ENCODE results near the gene PIGR. TPM values are rescaled to one million over a fixed set of nuclear protein-coding genes. Genes with fewer than 3 reads are reported as not detected.
A peak's percentile ranks its signal among the peaks of the same experiment; 100 is the strongest.
"Not testable (repeated sequence)": the region's sequence is repeated elsewhere in the genome, so short reads cannot be mapped to it uniquely, and the experiment has no call there.

Gene PIGR
- total and polyA plus RNA-seq, 9 of the 15 experiments (the other 6 are each of a cell fraction or from before 2014, with no cell fraction given): 0.01 to 1.5 (median 0.03) TPM; not detected in 4

DNA sequence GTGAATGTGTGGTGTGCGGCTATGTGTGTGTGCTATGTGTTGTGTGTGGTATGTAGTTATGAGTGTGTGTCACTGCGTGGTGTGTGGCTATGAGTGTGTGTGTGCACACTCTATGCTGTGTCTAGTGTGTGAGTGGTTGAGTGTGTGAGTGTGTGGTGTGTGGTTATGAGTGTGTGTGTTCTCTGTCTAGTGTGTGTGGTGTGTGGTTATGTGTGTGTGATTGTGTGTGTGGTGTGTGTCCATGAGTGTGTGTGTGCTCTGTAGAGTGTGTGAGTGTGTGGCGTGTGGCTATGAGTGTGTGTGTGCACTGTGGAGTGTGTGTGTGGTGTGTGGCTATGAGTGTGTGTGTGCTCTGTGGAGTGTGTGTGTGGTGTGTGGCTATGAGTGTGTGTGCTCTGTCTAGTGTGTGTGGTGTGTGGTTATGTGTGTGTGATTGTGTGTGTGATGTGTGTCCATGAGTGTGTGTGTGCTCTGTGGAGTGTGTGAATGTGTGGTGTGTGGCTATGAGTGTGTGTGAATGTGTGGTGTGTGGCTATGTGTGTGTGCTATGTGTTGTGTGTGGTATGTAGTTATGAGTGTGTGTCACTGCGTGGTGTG lies 22.2 kb downstream of the PIGR start:
- H2AFZ ChIP-seq (ENCODE audit: low read depth, low read length); H3K9me3 ChIP-seq (replicated peaks; ENCODE audit: control insufficient read depth, insufficient read depth, low read depth, low read length); ATAC-seq; H3K9ac ChIP-seq (ENCODE audit: insufficient read depth in 1 of 2, low read depth in 2 of 2, low read length in 2 of 2); H3K27me3 ChIP-seq (ENCODE audit: control insufficient read depth in 2 of 2, insufficient read depth in 2 of 2, low read length in 2 of 2); BruUV-seq (replicated peaks); DNase-seq (ENCODE audit: extremely low read depth in 1 of 4, low spot score in 3 of 4); H3K9me1 ChIP-seq (ENCODE audit: control insufficient read depth, insufficient read depth, low read length); H3K4me2 ChIP-seq (ENCODE audit: insufficient read depth, low read length); H3K27ac ChIP-seq (ENCODE audit: extremely low read depth, low read depth, low read length); H4K20me1 ChIP-seq (replicated peaks; ENCODE audit: control insufficient read depth, insufficient read depth, low read length); intact Hi-C loops (cut with micrococcal nuclease); H3K4me3 ChIP-seq; H3K79me2 ChIP-seq (ENCODE audit: control insufficient read depth, insufficient read depth, low read length); H3K36me3 ChIP-seq (ENCODE audit: control insufficient read depth, insufficient read depth, low read length): not testable (repeated sequence)
- CTCF ChIA-PET (ENCODE audit: low intra/inter-chr PET ratio): interaction anchor here (1.1 kb wide), 1 partner anchor 55 kb away, joined by 3 read pairs; no protein-coding TSS in a partner anchor
- in situ Hi-C loops (cut with MboI): loop anchor here (25.0 kb wide), 1 partner anchor 312 kb away; the partner anchor contains the start of gene EIF2D
- WGBS (ENCODE audit: insufficient coverage, low coverage, missing lambda C conversion rate): 67% methylated on average over 4 of the region's 4 CpGs
- FAIRE-seq: peak; percentile 97
- peaks cover 4 to 29% of the 10 kb centered on the region in 2 experiments for H3K4me1 ChIP-seq (replicated peaks in 1 of 2; ENCODE audit: control insufficient read depth in 2 of 2, insufficient read depth in 2 of 2, low read length in 2 of 2)
- POLR2A ChIA-PET: interaction anchor here (0.6 to 0.7 kb wide), 3 partner anchors 12 to 465 kb away, joined by 3 to 4 read pairs (median 3); no protein-coding TSS in a partner anchor
- TF ChIP-seq, protein P1, sequence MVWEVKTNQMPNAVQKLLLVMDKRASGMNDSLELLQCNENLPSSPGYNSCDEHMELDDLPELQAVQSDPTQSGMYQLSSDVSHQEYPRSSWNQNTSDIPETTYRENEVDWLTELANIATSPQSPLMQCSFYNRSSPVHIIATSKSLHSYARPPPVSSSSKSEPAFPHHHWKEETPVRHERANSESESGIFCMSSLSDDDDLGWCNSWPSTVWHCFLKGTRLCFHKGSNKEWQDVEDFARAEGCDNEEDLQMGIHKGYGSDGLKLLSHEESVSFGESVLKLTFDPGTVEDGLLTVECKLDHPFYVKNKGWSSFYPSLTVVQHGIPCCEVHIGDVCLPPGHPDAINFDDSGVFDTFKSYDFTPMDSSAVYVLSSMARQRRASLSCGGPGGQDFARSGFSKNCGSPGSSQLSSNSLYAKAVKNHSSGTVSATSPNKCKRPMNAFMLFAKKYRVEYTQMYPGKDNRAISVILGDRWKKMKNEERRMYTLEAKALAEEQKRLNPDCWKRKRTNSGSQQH (CRISPR knock-in tag; IDR thresholded peaks at IDR 0.05): peak; percentile 4; the same call in 1 of the 2 replicates
- peak; percentile 16; the same call in 1 of the 2 replicates for TF ChIP-seq BCOR (IDR thresholded peaks at IDR 0.05)
- 0 out of 2 replicates have a peak, but pooled peaks have one; percentile 11 for TF ChIP-seq SMC3 (conservative IDR thresholded peaks at IDR 0.05; ENCODE audit: insufficient read depth, low read depth, low read length)
- TF ChIP-seq, protein P2, sequence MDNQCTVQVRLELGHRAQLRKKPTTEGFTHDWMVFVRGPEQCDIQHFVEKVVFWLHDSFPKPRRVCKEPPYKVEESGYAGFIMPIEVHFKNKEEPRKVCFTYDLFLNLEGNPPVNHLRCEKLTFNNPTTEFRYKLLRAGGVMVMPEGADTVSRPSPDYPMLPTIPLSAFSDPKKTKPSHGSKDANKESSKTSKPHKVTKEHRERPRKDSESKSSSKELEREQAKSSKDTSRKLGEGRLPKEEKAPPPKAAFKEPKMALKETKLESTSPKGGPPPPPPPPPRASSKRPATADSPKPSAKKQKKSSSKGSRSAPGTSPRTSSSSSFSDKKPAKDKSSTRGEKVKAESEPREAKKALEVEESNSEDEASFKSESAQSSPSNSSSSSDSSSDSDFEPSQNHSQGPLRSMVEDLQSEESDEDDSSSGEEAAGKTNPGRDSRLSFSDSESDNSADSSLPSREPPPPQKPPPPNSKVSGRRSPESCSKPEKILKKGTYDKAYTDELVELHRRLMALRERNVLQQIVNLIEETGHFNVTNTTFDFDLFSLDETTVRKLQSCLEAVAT (IDR thresholded peaks at IDR 0.05): peak in 1 of 2 experiments; percentile 47; a peak in 1 of 4 replicates
- 0 out of 2 replicates have a peak, but pooled peaks have one; percentile 5 for TF ChIP-seq DPF2 (IDR thresholded peaks at IDR 0.05)
- peak; percentile 95; the same call in 1 of the 2 replicates for TF ChIP-seq CBX1 (IDR thresholded peaks at IDR 0.05; ENCODE audit: low read depth)
- TF ChIP-seq IRF2 (CRISPR knock-in tag; IDR thresholded peaks at IDR 0.05): peak; percentile 85
- peak; percentile 4; the same call in 1 of the 2 replicates for TF ChIP-seq HDGF (IDR thresholded peaks at IDR 0.05)
- peak; percentile 69 for TF ChIP-seq PHF20 (IDR thresholded peaks at IDR 0.05; ENCODE audit: partially characterized antibody)
- TF ChIP-seq, protein P3, sequence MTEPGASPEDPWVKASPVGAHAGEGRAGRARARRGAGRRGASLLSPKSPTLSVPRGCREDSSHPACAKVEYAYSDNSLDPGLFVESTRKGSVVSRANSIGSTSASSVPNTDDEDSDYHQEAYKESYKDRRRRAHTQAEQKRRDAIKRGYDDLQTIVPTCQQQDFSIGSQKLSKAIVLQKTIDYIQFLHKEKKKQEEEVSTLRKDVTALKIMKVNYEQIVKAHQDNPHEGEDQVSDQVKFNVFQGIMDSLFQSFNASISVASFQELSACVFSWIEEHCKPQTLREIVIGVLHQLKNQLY (CRISPR knock-in tag; conservative IDR thresholded peaks at IDR 0.05): 0 out of 4 replicates have a peak, but pooled peaks of 1 of the 2 experiments have one; percentile 64
- TF ChIP-seq, protein P4, sequence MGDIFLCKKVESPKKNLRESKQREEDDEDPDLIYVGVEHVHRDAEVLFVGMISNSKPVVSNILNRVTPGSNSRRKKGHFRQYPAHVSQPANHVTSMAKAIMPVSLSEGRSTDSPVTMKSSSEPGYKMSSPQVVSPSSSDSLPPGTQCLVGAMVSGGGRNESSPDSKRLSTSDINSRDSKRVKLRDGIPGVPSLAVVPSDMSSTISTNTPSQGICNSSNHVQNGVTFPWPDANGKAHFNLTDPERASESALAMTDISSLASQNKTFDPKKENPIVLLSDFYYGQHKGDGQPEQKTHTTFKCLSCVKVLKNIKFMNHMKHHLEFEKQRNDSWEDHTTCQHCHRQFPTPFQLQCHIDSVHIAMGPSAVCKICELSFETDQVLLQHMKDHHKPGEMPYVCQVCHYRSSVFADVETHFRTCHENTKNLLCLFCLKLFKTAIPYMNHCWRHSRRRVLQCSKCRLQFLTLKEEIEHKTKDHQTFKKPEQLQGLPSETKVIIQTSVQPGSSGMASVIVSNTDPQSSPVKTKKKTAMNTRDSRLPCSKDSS (IDR thresholded peaks at IDR 0.05; ENCODE audit: low read depth, partially characterized antibody): peak; percentile 20
- peak; percentile 24; the same call in 1 of the 2 replicates for TF ChIP-seq MIER1 (IDR thresholded peaks at IDR 0.05; ENCODE audit: low read depth)
- TF ChIP-seq, protein P5, sequence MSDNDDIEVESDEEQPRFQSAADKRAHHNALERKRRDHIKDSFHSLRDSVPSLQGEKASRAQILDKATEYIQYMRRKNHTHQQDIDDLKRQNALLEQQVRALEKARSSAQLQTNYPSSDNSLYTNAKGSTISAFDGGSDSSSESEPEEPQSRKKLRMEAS (CRISPR knock-in tag; IDR thresholded peaks at IDR 0.05): peak; percentile 65; the same call in 1 of the 2 replicates
- TF ChIP-seq ADNP (tag; IDR thresholded peaks at IDR 0.05): peak; percentile 80
